ENCODE data around the gene LRP2BP. TPM values are rescaled to one million over a fixed set of nuclear protein-coding genes. Genes with fewer than 3 reads are reported as not detected.

LRP2BP gene
- polyA plus RNA-seq, 1 donor (not counting 4 experiments of a cell fraction or from before 2014, with no cell fraction given): 0.22 TPM

DNA sequence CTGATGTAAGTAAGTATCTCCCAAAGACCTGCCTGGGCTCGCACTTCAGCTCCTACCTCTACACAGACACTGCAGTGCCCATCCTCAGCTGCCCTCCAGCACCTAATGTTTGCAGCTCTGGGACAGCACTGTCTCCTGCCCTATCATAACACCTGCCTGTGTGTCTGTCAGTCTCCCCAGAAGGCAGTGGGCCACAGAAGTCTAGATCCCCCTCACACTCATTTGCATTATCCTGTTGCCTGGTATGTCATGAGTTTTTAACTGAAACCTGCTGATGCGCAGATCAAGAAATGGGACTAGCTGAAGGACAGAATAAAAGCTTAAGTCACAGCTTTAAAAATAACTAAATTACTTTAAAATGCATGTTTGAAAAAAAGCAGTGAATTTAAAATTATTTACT is 43.0 kb downstream of the LRP2BP start:
- no peaks in the 10 kb centered on the region for H3K9me1 ChIP-seq (ENCODE audit: control insufficient read depth, extremely low read depth, insufficient read depth, low read length)
- H2AFZ ChIP-seq (ENCODE audit: control insufficient read depth, low read length): no peak overlapping the region
- no peaks in the 10 kb centered on the region for H3K36me3 ChIP-seq (ENCODE audit: control insufficient read depth in 2 of 2, extremely low read depth in 1 of 2, insufficient read depth in 2 of 2, low read length in 2 of 2)
- DNase-seq (ENCODE audit: low read depth, low spot score): no peak
- no peaks in the 10 kb centered on the region for H3K27me3 ChIP-seq (ENCODE audit: control insufficient read depth, extremely low read depth, insufficient read depth, low read length)
- dilution Hi-C loops (cut with MboI; ENCODE audit: extremely low pct_ligation_motif_present, low sequenced_read_pairs): no loop called here
- TF ChIP-seq, protein P1, sequence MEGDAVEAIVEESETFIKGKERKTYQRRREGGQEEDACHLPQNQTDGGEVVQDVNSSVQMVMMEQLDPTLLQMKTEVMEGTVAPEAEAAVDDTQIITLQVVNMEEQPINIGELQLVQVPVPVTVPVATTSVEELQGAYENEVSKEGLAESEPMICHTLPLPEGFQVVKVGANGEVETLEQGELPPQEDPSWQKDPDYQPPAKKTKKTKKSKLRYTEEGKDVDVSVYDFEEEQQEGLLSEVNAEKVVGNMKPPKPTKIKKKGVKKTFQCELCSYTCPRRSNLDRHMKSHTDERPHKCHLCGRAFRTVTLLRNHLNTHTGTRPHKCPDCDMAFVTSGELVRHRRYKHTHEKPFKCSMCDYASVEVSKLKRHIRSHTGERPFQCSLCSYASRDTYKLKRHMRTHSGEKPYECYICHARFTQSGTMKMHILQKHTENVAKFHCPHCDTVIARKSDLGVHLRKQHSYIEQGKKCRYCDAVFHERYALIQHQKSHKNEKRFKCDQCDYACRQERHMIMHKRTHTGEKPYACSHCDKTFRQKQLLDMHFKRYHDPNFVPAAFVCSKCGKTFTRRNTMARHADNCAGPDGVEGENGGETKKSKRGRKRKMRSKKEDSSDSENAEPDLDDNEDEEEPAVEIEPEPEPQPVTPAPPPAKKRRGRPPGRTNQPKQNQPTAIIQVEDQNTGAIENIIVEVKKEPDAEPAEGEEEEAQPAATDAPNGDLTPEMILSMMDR (optimal IDR thresholded peaks at IDR 0.05 in 1 of 3, IDR thresholded peaks at IDR 0.05 in 1 of 3, conservative IDR thresholded peaks at IDR 0.05 in 1 of 3; ENCODE audit: extremely low read depth in 1 of 3, insufficient read depth in 2 of 3, low read length in 3 of 3): no peak
- no peak for TF ChIP-seq EZH2 (IDR thresholded peaks at IDR 0.05; ENCODE audit: low read length)
- FAIRE-seq: no peak
- H3K4me3 ChIP-seq (ENCODE audit: control insufficient read depth in 2 of 3, extremely low read depth in 1 of 3, insufficient read depth in 2 of 3, low read depth in 1 of 3, low read length in 3 of 3): no peak overlapping the region
- H4K20me1 ChIP-seq (ENCODE audit: control insufficient read depth, extremely low read depth, insufficient read depth, low read length): no peaks in the 10 kb centered on the region
- H3K9me3 ChIP-seq (ENCODE audit: control insufficient read depth, low read depth, low read length): no peaks in the 10 kb centered on the region
- H3K4me1 ChIP-seq (ENCODE audit: control insufficient read depth, extremely low read depth, insufficient read depth, low read length): no peaks in the 10 kb centered on the region
- no peak overlapping the region for H3K27ac ChIP-seq (ENCODE audit: control insufficient read depth, insufficient read depth, low read length)
- H3K4me2 ChIP-seq (ENCODE audit: control insufficient read depth, extremely low read depth, insufficient read depth, low read depth, low read length): no peak overlapping the region
- no peak overlapping the region for H3K9ac ChIP-seq (ENCODE audit: control insufficient read depth, extremely low read depth, insufficient read depth, low read length)
- H3K79me2 ChIP-seq (ENCODE audit: control insufficient read depth, insufficient read depth, low read length): no peaks in the 10 kb centered on the region

DNA sequence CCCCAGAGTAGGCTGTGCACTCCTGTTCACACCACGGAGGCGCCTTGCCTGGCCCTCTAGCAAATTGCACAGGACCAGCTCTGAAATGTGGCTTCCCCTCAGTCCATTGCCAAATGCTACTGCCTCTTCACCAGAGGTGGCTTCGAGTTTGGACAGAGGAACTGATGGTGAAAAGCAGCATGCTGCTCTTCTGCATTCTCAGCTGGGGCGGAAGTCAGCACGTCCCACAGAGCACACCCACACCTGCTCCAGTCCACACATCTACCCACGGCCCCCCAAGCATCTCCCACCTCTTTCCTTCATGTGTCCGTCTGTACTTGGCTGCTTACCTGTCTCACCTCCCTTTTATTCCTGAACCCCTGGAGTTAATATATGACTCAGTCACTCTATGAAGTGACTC is 43.5 kb downstream of the LRP2BP start:
- Histone ChIP-seq H3K27me3 (ENCODE audit: control insufficient read depth, extremely low read depth, insufficient read depth, low read length) (no peaks in the 10 kb centered on the region), H3K4me3 (ENCODE audit: control insufficient read depth in 2 of 3, extremely low read depth in 1 of 3, insufficient read depth in 2 of 3, low read depth in 1 of 3, low read length in 3 of 3) (no peak overlapping the region), H3K9ac (ENCODE audit: control insufficient read depth, extremely low read depth, insufficient read depth, low read length) (no peak overlapping the region), H3K27ac (ENCODE audit: control insufficient read depth, insufficient read depth, low read length) (no peak overlapping the region), H3K9me1 (ENCODE audit: control insufficient read depth, extremely low read depth, insufficient read depth, low read length) (no peaks in the 10 kb centered on the region), H3K36me3 (ENCODE audit: control insufficient read depth in 2 of 2, extremely low read depth in 1 of 2, insufficient read depth in 2 of 2, low read length in 2 of 2) (no peaks in the 10 kb centered on the region), H3K4me2 (ENCODE audit: control insufficient read depth, extremely low read depth, insufficient read depth, low read depth, low read length) (no peak overlapping the region), H2AFZ (ENCODE audit: control insufficient read depth, low read length) (no peak overlapping the region), H3K9me3 (ENCODE audit: control insufficient read depth, low read depth, low read length) (no peaks in the 10 kb centered on the region), H4K20me1 (ENCODE audit: control insufficient read depth, extremely low read depth, insufficient read depth, low read length) (no peaks in the 10 kb centered on the region), H3K4me1 (ENCODE audit: control insufficient read depth, extremely low read depth, insufficient read depth, low read length) (no peaks in the 10 kb centered on the region), H3K79me2 (ENCODE audit: control insufficient read depth, insufficient read depth, low read length) (no peaks in the 10 kb centered on the region)
- FAIRE-seq: no peak
- TF ChIP-seq EZH2 (IDR thresholded peaks at IDR 0.05; ENCODE audit: low read length): no peak
- TF ChIP-seq, protein P1 (optimal IDR thresholded peaks at IDR 0.05 in 1 of 3, IDR thresholded peaks at IDR 0.05 in 1 of 3, conservative IDR thresholded peaks at IDR 0.05 in 1 of 3; ENCODE audit: extremely low read depth in 1 of 3, insufficient read depth in 2 of 3, low read length in 3 of 3): no peak
- dilution Hi-C loops (cut with MboI; ENCODE audit: extremely low pct_ligation_motif_present, low sequenced_read_pairs): no loop called here
- DNase-seq (ENCODE audit: low read depth, low spot score): no peak

All from keratinocyte (primary cell).